Spleen (tissue), 7 donors: ENCODE measurements around the gene DCX.

Experiments used
- CTCF ChIP-seq, 11 experiments: fragments of 200-600 bp in 7 of 11; fragments of 450-650 bp in 4 of 11; sonication (generic) in 4 of 11; IDR thresholded peaks in 8 of 11; conservative IDR thresholded peaks in 3 of 11; 1 replicate in 7 of 11; 2 replicates in 4 of 11; pipeline versions ENCODE4 v1.4.0 to v1.8.0; 2016 to 2021; ENCODE audit warnings: antibody characterized with exemption in 11 of 11, inconsistent platforms in 4 of 11, mild to moderate bottlenecking in 1 of 11
- POLR2AphosphoS5 ChIP-seq, 3 donors: sonication (generic); formaldehyde crosslinking; IDR thresholded peaks; one replicate each; pipeline ENCODE4 v1.5.1; 2017; ENCODE audit warnings: antibody characterized with exemption in 3 of 3
- donor health status: DM: no; HTN: no; CAD: no; lungs with moderate emphysema.
- donor health status: DM: no; HTN: no; CAD: no.
- donor health status: DM: no; HTN: no; CAD: no.

- no peak for TF ChIP-seq CTCF (IDR thresholded peaks at IDR 0.05 in 8 of 11, conservative IDR thresholded peaks at IDR 0.05 in 3 of 11)
- TF ChIP-seq POLR2AphosphoS5 (IDR thresholded peaks at IDR 0.05): no peak
These were observed 25.9 kb downstream of the DCX start for GRCh38 chrX:111386077-111386476.
